DMS53 treated with DMSO at 0.1 percent for 48 hours (cell line): ENCODE results near the gene SLC6A12.
"Not testable (repeated sequence)": the region's sequence is repeated elsewhere in the genome, so short reads cannot be mapped to it uniquely, and the experiment has no call there.

Experiments used
- DNase-seq: peaks from one replicate; lab custom pipeline; 2025; ENCODE audit not compliant: unreplicated experiment; lab: John Stamatoyannopoulos, UW

Gene SLC6A12

DNA sequence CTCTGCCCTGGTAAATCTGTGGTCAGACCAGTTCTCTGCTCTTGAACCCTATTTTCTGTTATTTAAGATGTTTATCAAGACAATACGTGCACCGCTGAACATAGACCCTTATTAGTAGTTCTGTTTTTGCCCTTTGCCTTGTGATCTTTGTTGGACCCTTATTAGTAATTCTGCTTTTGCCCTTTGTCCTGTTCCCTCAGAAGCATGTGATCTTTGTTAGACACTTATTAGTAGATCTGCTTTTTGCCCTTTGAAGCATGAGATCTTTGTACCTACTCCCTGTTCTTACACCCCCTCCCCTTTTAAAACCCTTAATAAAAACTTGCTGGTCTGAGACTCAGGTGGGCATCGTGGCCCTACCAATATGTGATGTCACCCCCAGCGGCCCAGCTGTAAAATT lies 22.0 kb upstream of the SLC6A12 start:
- not testable (repeated sequence) for DNase-seq

GRCh38 chr12:234891-235415 lies 21.0 kb upstream of the SLC6A12 start:
- no peak for DNase-seq

DNA sequence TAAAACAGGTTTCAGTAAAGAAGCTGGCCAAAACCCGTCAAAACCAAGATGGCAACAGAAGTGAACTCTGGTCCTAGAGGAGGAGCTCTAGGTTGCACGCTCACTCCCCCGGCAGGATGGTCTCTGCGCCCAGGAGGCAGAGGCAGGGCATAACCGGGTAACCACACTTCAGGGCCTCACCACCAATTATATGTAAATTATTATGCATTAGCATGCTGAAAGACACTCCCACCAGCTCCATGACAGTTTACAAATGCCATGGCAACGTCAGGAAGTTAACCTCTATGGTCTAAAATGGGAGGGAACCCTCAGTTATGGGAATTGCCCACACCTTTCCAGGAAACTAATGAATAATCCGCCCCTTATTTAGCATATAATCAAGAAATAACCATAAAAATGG lies 20.1 kb upstream of the SLC6A12 start:
- no peak for DNase-seq

- DNase-seq = no peak
Measured at GRCh38 chr12:233615-233968, 19.6 kb upstream of the SLC6A12 start.

DNA sequence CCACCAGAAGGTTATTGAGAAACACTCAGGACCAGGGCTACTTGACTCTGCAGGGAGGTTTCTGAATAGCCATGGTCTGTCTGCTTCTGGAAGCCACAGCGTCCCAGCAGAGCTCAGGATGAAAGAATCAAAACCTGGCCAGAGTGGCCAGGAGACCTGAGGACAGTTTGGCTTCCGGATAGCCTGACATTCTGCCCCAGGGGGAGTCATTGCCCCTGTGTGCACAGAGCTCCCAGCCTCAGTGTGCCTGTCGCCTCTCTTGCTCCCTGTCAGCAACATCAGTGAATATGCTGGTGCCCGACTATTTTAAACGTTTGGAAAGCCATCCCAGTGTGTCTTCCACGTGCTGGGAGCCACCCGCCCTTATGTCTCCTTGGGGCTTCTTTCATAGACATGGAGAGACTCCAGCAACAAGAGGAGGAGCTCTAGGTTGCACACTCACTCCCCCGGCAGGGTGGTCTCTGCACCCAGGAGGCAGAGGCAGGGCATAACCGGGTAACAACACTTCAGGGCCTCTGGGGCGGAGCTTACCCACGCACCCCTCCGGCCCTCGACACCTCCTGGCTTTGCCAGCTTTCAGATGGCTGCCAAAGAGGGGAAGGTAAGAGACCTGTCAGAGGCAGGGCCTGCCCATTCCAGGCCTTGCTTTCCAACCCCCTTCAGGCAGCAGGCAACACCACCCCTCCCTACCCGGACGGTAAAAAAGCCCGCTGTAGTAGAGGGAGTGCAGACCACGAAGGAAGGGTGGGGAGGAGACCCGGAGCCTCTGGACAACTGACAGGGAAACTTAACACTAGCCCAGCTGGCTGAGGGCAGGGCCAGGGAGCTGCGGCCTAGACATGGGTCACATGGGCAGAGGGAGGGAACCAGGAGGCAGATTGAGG lies 19.0 kb upstream of the SLC6A12 start:
- DNase-seq = no peak

DNA sequence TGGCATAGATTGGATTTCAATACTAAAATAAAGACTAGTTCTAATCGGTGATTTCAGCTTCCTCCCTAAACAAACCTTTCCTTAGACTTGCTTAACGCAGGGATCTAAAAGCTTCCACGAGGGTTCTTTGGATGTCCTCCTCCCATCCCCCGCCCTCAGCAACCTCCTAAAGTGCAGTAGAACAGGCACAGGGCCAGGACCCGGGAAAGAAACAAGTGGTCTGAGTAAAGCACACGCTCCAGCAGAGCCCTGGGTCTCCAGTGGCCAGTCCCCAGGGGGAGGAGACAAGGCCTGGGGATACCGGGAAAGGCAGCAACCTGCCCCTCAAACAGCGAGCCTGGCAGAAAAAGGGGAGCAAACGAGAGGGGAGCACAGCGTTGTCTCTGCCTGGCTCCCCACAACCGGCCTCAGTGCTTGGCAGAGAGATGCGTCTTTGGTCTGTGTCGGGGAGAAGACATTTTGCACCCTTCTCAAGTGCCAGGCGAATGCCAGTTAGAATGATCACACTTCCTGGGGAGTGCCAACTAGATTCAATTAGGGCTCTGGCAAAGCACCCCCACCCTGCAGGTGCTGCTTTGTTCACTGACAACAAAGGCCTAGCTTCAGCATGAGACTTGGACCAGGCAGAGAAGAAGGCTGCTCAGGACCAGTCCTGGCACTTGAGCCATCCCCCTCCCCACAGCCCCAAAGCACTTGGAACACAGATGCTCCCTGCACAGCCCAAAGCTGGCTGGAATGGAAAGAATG lies 17.1 kb upstream of the SLC6A12 start:
- no peak for DNase-seq

GRCh38 chr12:229441-230191 lies 15.7 kb upstream of the SLC6A12 start:
- no peak for DNase-seq

- DNase-seq = no peak
Measured at GRCh38 chr12:228846-229200, 14.9 kb upstream of the SLC6A12 start.

- no peak for DNase-seq
Measured at GRCh38 chr12:227923-228845, 14.2 kb upstream of the SLC6A12 start.

GRCh38 chr12:227286-227915 lies 13.4 kb upstream of the SLC6A12 start:
- DNase-seq = no peak

DNA sequence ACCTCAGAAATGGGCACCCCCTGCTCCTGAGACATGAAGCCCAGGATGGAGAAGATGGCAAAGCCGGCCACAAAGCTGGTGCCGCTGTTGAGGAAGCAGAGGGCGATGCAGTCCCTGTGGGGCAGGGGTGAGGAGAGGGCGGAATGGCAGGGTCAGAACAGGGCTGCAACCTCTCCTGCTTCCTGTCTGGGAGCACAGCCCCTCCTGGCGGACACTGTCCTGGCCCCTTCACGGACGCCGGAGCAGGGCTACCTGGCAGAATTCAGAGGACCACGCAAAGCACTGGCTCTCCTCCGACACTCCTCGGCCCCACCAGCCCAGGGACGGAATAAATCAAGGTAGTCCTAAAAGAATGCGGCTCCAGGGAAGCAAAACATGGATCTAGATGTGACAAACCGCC lies 12.4 kb upstream of the SLC6A12 start:
- DNase-seq = no peak

DNA sequence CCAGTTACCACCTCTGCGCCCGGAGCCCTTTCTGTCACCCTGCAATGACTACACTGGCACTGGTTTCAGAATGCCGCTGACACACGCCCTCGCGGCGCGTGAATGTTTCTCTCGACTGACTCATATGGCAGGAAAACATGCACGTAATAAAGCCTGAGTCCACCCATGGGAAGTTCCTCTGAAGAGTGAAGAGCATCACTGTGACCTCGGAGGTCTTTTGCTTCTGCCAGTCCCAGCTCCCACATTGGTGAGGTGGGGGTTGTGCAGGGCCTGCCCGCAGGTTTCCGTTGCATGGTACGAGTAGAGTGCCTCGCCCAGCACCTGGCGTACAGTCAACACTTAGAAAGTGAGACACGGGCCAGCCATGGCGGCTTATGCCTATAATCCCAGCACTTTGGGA lies 11.1 kb upstream of the SLC6A12 start:
- no peak for DNase-seq

- DNase-seq = no peak
Measured at GRCh38 chr12:224330-224729, 10.4 kb upstream of the SLC6A12 start.

DNA sequence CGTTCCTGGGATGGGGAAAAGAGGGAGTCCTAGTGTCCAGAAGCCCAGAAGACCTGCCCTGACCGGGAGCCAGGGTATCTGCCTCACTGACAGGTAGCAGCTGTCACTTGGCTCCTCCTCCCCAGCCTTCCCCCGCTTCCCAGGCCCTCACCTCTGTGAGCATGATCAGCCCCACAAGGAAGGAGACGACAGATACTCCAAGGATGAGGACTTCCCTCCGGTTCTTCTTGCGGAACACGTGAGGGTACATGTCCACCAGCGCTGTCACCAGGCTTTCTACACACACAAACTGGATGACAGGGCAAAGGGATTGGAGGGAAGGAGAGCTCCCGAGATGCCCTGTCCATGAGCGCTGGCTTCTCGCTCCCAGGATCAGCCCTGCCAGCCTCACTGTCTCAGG lies 9.9 kb upstream of the SLC6A12 start:
- no peak for DNase-seq

GRCh38 chr12:221736-222135 lies 7.8 kb upstream of the SLC6A12 start:
- DNase-seq = no peak

DNA sequence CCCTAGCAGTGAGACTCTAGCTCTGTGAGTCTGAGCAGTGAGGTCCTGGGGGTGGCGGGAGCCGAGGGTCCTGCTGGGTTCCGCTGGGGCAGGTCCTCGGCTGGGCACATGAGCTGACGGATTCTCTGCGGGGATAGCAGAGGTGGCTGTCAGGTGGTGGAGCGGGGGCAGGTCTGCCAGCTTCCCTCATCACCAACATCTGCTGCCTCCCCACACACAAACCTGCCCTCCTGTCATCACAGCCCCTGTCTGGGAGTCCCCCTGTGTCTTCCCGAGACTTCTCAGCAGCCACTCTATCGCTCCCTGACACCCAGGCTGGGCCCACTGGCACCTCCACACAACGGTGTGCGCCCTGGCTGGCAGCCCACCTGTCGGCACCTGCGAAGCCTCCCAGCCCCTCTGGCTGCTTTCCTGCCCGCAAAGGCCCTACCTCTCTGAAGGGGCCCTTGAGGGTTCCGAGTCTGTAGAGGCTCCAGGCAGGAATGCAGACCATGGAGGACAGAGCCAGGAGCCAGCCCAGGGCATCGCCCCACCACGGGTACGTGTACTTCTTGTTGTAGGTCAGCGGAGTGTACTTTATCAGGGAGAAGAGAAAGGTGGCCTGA lies 7.1 kb upstream of the SLC6A12 start:
- DNase-seq = no peak

DNA sequence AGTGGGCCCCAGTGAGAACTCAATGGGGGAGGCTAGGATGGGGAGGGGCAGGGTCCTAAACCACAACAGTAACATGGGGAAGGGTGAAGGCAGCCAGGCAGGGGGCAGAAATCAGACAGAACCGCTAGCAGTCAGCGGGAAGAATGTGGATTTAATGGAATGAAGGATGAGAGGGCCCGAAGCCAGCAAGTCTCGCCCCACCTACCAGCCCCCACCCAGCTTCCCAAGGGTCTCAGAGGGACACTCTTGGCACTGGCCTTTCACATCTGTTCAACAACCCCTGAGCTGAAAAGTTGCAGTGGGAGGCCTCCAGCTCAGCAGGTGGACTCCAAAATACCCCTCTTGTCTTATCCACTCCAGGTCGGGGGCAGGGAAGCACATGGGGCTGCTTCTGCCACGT lies 6.5 kb upstream of the SLC6A12 start:
- DNase-seq = no peak

- peak; percentile 81 for DNase-seq
Measured at GRCh38 chr12:219891-220352, 6.0 kb upstream of the SLC6A12 start.

DNA sequence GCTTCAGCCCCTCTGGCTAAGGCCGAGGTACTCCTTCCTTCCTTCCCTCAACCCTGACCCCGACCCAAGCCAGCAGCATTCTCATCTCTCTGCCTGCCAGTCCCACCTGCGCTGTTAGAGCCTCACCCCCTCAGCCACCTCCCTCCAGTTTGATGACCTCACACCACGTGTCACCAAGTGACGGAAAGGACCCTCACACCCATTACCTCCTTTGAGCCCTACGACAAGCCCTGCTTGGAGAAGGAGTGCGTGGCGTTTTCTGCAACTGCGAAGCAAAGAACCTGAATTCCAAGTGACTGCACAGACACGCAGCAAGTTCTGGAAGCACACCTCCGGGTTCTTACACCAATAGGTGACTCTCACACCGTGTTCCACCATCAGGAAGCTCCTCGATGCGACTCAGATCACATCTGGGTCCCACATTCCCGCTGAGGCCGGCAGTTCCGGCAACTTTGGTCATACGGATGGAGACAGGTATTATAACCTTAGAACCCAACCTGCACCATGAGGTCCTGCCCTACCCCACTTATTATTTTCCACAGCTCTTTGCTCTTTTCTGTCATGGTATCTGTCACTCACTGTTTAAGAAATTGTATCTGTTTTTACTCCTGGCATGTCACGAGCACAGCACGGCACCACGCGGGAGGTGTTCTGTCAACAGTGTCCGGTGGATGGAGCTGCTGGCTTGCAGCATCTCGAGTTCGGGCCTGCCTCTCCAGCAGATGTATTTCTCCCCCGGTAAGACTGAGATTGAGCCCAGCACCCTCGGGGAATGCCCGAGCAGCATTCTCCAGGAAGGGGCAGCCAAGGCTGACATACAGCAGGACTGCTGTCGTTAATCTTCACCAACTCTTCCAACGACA lies 5.0 kb upstream of the SLC6A12 start:
- no peak for DNase-seq
